Lower leg skin (tissue), 3 donors: ENCODE results near the gene CDH13.

Experiments used
- CTCF ChIP-seq, 3 donors: fragments of 450-650 bp; IDR thresholded peaks; one replicate each; pipeline ENCODE4 v1.5.1; 2016; ENCODE audit warnings: antibody characterized with exemption in 3 of 3, mild to moderate bottlenecking in 3 of 3, moderate library complexity in 2 of 3
- POLR2A ChIP-seq, 2 donors: fragments of 450-650 bp; IDR thresholded peaks; one replicate each; pipeline ENCODE4 v1.6.1; 2016 to 2017; ENCODE audit warnings: antibody characterized with exemption in 2 of 2, mild to moderate bottlenecking in 1 of 2, moderate library complexity in 1 of 2

- no peak for TF ChIP-seq POLR2A (IDR thresholded peaks at IDR 0.05)
- TF ChIP-seq CTCF (IDR thresholded peaks at IDR 0.05), result no peak
Measured at GRCh38 chr16:83817022-83817421, 1190.3 kb downstream of the CDH13 start.
